Measurements from ENCODE around the gene MSI2. TPM values are rescaled to one million over a fixed set of nuclear protein-coding genes. Genes with fewer than 3 reads are reported as not detected.

MSI2 gene
- total and polyA plus RNA-seq, 2 donors (not counting 1 experiment from before 2014, with no cell fraction given) = 16.1 to 196 TPM

DNA sequence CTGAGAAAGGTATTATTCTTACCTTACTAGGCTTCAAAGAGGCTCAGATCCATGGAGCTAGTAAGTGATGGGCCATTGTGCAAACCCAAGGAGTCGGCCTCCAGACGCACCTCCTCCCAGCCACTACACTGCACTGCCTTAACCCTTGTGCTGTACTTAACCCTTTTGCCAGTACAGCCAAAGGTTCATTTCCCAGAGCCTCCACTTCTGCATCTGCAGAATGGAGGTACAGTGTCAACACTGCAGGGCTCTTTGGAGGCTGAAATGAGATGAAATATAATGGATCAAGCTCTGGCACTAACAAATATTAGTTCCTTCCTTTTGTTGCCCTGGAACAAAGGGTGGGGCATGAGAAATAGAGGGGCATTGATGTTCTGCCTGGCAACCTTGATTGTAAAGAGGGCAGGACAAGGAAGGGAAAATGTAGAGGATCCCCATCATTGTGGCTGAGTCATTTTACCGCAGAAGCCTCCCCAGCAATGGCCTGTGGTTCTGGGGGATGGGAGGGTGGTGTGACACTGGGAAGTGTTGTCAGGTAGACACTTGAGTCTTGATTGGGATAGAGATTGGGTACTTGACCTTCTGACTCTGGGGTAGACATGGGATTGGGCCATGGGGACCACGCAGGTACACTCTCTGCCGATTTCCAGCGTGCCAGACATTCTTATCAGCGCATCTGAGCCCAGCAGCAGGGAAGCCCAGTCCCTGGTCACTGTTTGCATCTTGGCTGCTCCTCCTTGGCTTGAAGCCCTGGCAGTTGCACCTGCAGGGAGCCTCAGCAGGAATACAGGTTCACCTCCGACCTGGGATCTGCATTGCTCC lies 84.0 kb downstream of the MSI2 start:
- no peak for TF ChIP-seq EZH2 (IDR thresholded peaks at IDR 0.05; ENCODE audit: borderline replicate concordance, insufficient read depth, low read depth, low read length, poor library complexity, severe bottlenecking)
- TF ChIP-seq, protein P1, sequence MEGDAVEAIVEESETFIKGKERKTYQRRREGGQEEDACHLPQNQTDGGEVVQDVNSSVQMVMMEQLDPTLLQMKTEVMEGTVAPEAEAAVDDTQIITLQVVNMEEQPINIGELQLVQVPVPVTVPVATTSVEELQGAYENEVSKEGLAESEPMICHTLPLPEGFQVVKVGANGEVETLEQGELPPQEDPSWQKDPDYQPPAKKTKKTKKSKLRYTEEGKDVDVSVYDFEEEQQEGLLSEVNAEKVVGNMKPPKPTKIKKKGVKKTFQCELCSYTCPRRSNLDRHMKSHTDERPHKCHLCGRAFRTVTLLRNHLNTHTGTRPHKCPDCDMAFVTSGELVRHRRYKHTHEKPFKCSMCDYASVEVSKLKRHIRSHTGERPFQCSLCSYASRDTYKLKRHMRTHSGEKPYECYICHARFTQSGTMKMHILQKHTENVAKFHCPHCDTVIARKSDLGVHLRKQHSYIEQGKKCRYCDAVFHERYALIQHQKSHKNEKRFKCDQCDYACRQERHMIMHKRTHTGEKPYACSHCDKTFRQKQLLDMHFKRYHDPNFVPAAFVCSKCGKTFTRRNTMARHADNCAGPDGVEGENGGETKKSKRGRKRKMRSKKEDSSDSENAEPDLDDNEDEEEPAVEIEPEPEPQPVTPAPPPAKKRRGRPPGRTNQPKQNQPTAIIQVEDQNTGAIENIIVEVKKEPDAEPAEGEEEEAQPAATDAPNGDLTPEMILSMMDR (IDR thresholded peaks at IDR 0.05) = no peak
- Histone ChIP-seq H2AFZ (ENCODE audit: insufficient read depth, low read depth, low read length, poor library complexity, severe bottlenecking) (no peak overlapping the region), H3K27me3 (replicated peaks in 1 of 4; ENCODE audit: control extremely low read depth in 1 of 4, control insufficient read depth in 3 of 4, insufficient read depth in 4 of 4, low read length in 3 of 4) (no peaks in the 10 kb centered on the region), H3K79me2 (ENCODE audit: control insufficient read depth, insufficient read depth, low read length) (peaks cover 80% of the 10 kb centered on the region), H3K36me3 (replicated peaks in 1 of 2; ENCODE audit: control extremely low read depth in 1 of 2, control insufficient read depth in 1 of 2, extremely low read depth in 1 of 2, insufficient read depth in 2 of 2, low read length in 1 of 2) (peaks cover 0 to 3% of the 10 kb centered on the region in 2 experiments), H3K27ac (ENCODE audit: low read length in 2 of 2) (no peak overlapping the region), H3K4me2 (replicated peaks; ENCODE audit: low read depth, low read length, poor library complexity, severe bottlenecking) (no peak overlapping the region), H3K9me3 (ENCODE audit: control extremely low read depth in 1 of 3, control insufficient read depth in 2 of 3, insufficient read depth in 1 of 3, low read length in 2 of 3) (no peaks in the 10 kb centered on the region), H4K20me1 (ENCODE audit: control insufficient read depth, insufficient read depth, low read length, poor library complexity, severe bottlenecking) (peaks cover 83% of the 10 kb centered on the region), H3K4me3 (ENCODE audit: control extremely low read depth in 1 of 5, extremely low read depth in 1 of 5, insufficient read depth in 1 of 5, low read depth in 2 of 5, low read length in 4 of 5) (no peak overlapping the region), H3K4me1 (ENCODE audit: control insufficient read depth in 2 of 2, insufficient read depth in 2 of 2, low read length in 2 of 2) (peaks cover 15 to 19% of the 10 kb centered on the region in 2 donors), H3K9ac (ENCODE audit: low read length) (no peak overlapping the region)
- Mint-ChIP-seq H3K27ac (no peak overlapping the region), H3K4me3 (no peak overlapping the region), H3K27me3 (no peaks in the 10 kb centered on the region), H3K9me3 (ENCODE audit: insufficient read depth) (no peaks in the 10 kb centered on the region), H3K4me1 (peaks cover 30% of the 10 kb centered on the region)
- CTCF ChIA-PET = interaction anchor here (1.2 to 1.4 kb wide), 2 partner anchors 25 to 332 kb away, joined by 3 read pairs; no protein-coding TSS in a partner anchor
- 98% methylated on average over 8 of the region's 8 CpGs for WGBS (ENCODE audit: insufficient coverage)
- intact Hi-C loops (cut with micrococcal nuclease) = no loop called here
- POLR2A ChIA-PET = no interaction called here
- ATAC-seq (ENCODE audit: low read depth) = no peak
- DNase-seq = no peak

All from B cell (primary cell).